Stromal cell of bone marrow (primary cell): ENCODE data around the gene ZNF141.
"Not testable (repeated sequence)": the region's sequence is repeated elsewhere in the genome, so short reads cannot be mapped to it uniquely, and the experiment has no call there.

Source experiments
- DNase-seq: peaks from one replicate; pipeline ENCODE4 v3.0.0-alpha.2; 2012; ENCODE audit warnings: low read depth

Gene ZNF141

GRCh38 chr4:385934-386707 is 48.5 kb downstream of the ZNF141 start:
- DNase-seq, result no peak

- no peak for DNase-seq
These were observed 49.1 kb downstream of the ZNF141 start for GRCh38 chr4:386708-387105.

- DNase-seq, result no peak
These were observed 66.4 kb downstream of the ZNF141 start for GRCh38 chr4:404006-404405.

- not testable (repeated sequence) for DNase-seq
These were observed 70.7 kb downstream of the ZNF141 start for GRCh38 chr4:408321-408720.

- DNase-seq, result no peak
These were observed 85.0 kb downstream of the ZNF141 start for GRCh38 chr4:422587-422986.
